Purkinje cell (primary cell): Measurements from ENCODE around the gene SPRY1. TPM values are rescaled to one million over a fixed set of nuclear protein-coding genes. Genes with fewer than 3 reads are reported as not detected.

Source experiments
- polyA plus RNA-seq: library from polyadenylated mRNA; unstranded; fragments of >200 nt; fragmentation: Nextera tagmentation; gene quantifications from 2 replicates; pipeline ENCODE4 v1.2.1, GENCODE V29; 2014

Gene SPRY1
- 5.2 and 6.2 TPM in 2 replicates for polyA plus RNA-seq

GRCh38 chr4:123396307-123397143 is at the start of gene SPRY1:
TSS of gene SPRY1 (plus strand) at chr4:123396795. CDS start at chr4:123401592, 4,797 bp downstream.

